G401.6 (cell line): Measurements from ENCODE around the gene CEPT1.
"Not testable (repeated sequence)": the region's sequence is repeated elsewhere in the genome, so short reads cannot be mapped to it uniquely, and the experiment has no call there.

Source experiments
- FAIRE-seq: peaks from 2 replicates; lab custom pipeline; 2012; peaks lifted over from hg19 to GRCh38; lab: Jason Lieb, UNC

The CEPT1 gene

GRCh38 chr1:111139956-111140679, at the start of gene CEPT1, which contains the start of gene DRAM2:
TSS of gene CEPT1 (plus strand) at chr1:111140223. CDS start at chr1:111147715, 7,492 bp downstream.
TSS of gene DRAM2 (minus strand) at chr1:111140093. CDS start at chr1:111131554, 8,539 bp downstream.
- no peak for FAIRE-seq

GRCh38 chr1:111095421-111095820, 44.6 kb upstream of the CEPT1 start:
- FAIRE-seq, result not testable (repeated sequence)

GRCh38 chr1:111097356-111098099, 42.5 kb upstream of the CEPT1 start:
- FAIRE-seq, result no peak

- no peak for FAIRE-seq
These were observed 40.7 kb upstream of the CEPT1 start for GRCh38 chr1:111099289-111099688.

GRCh38 chr1:111101854-111102642, 38.0 kb upstream of the CEPT1 start:
- FAIRE-seq, result no peak

- FAIRE-seq, result no peak
These were observed 35.0 kb upstream of the CEPT1 start for GRCh38 chr1:111104981-111105380.

GRCh38 chr1:111110197-111110899, 29.7 kb upstream of the CEPT1 start:
- FAIRE-seq, result no peak

GRCh38 chr1:111116496-111116895, 23.5 kb upstream of the CEPT1 start:
- FAIRE-seq, result no peak

- FAIRE-seq, result no peak
These were observed 13.7 kb upstream of the CEPT1 start for GRCh38 chr1:111126354-111126753.

- no peak for FAIRE-seq
These were observed 11.9 kb upstream of the CEPT1 start for GRCh38 chr1:111127923-111128643.

GRCh38 chr1:111129376-111129775, 10.6 kb upstream of the CEPT1 start:
- no peak for FAIRE-seq

- FAIRE-seq, result no peak
These were observed 8.3 kb upstream of the CEPT1 start for GRCh38 chr1:111131693-111132092.

GRCh38 chr1:111133866-111134265, 6.2 kb upstream of the CEPT1 start:
- FAIRE-seq, result no peak

- no peak for FAIRE-seq
These were observed 583 bp upstream of the CEPT1 start for GRCh38 chr1:111139324-111139955.

- FAIRE-seq, result no peak
These were observed 601 bp downstream of the CEPT1 start for GRCh38 chr1:111140680-111140967.

GRCh38 chr1:111141245-111142220, 1.5 kb downstream of the CEPT1 start:
- no peak for FAIRE-seq

GRCh38 chr1:111142356-111142975, 2.4 kb downstream of the CEPT1 start:
- FAIRE-seq, result no peak

- no peak for FAIRE-seq
These were observed 5.5 kb downstream of the CEPT1 start for GRCh38 chr1:111145542-111145941.

GRCh38 chr1:111145963-111146768, 6.1 kb downstream of the CEPT1 start:
- no peak for FAIRE-seq
